ENCODE measurements around the gene NFKBIE. TPM values are rescaled to one million over a fixed set of nuclear protein-coding genes. Genes with fewer than 3 reads are reported as not detected.

NFKBIE gene
- total and polyA plus RNA-seq, 2 experiments from 2014 or later, result 14.6 to 25.9 TPM

DNA sequence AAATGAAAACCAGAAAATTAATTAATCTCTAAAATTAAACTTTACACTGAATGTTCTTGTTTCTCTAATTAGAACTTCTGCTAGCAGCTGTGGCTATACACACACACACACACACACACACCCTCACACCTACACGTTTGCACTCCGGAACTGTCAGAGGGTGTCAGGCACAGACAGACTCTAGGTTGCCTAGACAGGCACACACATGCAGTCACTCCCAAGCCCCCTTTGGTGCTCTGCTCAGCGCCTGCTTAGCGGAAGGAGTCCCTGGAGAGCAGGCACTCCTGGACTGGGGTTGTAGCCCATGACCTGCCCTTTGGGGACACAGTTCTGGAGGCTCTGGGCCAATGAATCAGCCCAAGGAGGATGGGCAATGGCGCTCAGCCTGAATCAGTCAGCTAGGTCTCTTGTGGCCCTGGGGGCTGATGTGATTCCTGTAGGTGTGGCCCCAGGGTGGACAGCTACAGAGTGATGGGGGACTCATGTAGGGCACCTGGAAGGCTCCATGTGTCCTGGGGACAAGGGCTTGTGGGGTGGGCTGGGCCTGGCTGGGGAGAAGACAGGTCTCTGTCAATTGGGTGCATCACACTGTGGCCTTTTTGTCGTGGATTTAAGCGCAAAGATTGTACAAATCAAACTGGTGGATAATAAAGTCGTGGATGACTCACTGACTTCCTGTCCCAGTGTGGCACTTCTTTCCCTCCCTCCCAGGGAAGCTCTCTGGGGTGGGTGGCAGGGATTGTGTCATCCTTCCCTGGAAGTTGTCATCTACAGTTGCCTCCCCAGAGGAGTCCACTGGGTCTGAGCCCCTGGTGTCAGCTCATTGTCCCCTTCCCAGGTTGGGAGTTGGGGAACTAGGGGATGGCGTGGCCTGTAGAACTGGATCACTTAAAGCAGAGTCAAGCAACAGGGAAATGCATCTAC lies 13.7 kb upstream of the NFKBIE start:
- TF ChIP-seq STAT1 (IDR thresholded peaks at IDR 0.05; ENCODE audit: unreplicated experiment) (no peak), JUNB (IDR thresholded peaks at IDR 0.05; ENCODE audit: unreplicated experiment) (no peak), REST (IDR thresholded peaks at IDR 0.05; ENCODE audit: unreplicated experiment) (no peak), CTCF (conservative IDR thresholded peaks at IDR 0.05; ENCODE audit: low read depth in 2 of 2) (no peak), EZH2 (IDR thresholded peaks at IDR 0.05; ENCODE audit: low read depth, unreplicated experiment) (no peak), EZH2phosphoT487 (IDR thresholded peaks at IDR 0.05; ENCODE audit: unreplicated experiment) (no peak), NANOG (IDR thresholded peaks at IDR 0.05; ENCODE audit: borderline replicate concordance) (no peak), CREB1 (CRISPR knock-in tag; IDR thresholded peaks at IDR 0.05; ENCODE audit: low read depth) (no peak), ZNF114 (CRISPR knock-in tag; IDR thresholded peaks at IDR 0.05) (no peak), POLR2AphosphoS5 (IDR thresholded peaks at IDR 0.05; ENCODE audit: low read depth) (no peak), ZNF331 (CRISPR knock-in tag; IDR thresholded peaks at IDR 0.05; ENCODE audit: low read depth) (no peak)
- TF ChIP-seq, protein P1, sequence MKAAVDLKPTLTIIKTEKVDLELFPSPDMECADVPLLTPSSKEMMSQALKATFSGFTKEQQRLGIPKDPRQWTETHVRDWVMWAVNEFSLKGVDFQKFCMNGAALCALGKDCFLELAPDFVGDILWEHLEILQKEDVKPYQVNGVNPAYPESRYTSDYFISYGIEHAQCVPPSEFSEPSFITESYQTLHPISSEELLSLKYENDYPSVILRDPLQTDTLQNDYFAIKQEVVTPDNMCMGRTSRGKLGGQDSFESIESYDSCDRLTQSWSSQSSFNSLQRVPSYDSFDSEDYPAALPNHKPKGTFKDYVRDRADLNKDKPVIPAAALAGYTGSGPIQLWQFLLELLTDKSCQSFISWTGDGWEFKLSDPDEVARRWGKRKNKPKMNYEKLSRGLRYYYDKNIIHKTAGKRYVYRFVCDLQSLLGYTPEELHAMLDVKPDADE (IDR thresholded peaks at IDR 0.05), result no peak
- TF ChIP-seq, protein P2, sequence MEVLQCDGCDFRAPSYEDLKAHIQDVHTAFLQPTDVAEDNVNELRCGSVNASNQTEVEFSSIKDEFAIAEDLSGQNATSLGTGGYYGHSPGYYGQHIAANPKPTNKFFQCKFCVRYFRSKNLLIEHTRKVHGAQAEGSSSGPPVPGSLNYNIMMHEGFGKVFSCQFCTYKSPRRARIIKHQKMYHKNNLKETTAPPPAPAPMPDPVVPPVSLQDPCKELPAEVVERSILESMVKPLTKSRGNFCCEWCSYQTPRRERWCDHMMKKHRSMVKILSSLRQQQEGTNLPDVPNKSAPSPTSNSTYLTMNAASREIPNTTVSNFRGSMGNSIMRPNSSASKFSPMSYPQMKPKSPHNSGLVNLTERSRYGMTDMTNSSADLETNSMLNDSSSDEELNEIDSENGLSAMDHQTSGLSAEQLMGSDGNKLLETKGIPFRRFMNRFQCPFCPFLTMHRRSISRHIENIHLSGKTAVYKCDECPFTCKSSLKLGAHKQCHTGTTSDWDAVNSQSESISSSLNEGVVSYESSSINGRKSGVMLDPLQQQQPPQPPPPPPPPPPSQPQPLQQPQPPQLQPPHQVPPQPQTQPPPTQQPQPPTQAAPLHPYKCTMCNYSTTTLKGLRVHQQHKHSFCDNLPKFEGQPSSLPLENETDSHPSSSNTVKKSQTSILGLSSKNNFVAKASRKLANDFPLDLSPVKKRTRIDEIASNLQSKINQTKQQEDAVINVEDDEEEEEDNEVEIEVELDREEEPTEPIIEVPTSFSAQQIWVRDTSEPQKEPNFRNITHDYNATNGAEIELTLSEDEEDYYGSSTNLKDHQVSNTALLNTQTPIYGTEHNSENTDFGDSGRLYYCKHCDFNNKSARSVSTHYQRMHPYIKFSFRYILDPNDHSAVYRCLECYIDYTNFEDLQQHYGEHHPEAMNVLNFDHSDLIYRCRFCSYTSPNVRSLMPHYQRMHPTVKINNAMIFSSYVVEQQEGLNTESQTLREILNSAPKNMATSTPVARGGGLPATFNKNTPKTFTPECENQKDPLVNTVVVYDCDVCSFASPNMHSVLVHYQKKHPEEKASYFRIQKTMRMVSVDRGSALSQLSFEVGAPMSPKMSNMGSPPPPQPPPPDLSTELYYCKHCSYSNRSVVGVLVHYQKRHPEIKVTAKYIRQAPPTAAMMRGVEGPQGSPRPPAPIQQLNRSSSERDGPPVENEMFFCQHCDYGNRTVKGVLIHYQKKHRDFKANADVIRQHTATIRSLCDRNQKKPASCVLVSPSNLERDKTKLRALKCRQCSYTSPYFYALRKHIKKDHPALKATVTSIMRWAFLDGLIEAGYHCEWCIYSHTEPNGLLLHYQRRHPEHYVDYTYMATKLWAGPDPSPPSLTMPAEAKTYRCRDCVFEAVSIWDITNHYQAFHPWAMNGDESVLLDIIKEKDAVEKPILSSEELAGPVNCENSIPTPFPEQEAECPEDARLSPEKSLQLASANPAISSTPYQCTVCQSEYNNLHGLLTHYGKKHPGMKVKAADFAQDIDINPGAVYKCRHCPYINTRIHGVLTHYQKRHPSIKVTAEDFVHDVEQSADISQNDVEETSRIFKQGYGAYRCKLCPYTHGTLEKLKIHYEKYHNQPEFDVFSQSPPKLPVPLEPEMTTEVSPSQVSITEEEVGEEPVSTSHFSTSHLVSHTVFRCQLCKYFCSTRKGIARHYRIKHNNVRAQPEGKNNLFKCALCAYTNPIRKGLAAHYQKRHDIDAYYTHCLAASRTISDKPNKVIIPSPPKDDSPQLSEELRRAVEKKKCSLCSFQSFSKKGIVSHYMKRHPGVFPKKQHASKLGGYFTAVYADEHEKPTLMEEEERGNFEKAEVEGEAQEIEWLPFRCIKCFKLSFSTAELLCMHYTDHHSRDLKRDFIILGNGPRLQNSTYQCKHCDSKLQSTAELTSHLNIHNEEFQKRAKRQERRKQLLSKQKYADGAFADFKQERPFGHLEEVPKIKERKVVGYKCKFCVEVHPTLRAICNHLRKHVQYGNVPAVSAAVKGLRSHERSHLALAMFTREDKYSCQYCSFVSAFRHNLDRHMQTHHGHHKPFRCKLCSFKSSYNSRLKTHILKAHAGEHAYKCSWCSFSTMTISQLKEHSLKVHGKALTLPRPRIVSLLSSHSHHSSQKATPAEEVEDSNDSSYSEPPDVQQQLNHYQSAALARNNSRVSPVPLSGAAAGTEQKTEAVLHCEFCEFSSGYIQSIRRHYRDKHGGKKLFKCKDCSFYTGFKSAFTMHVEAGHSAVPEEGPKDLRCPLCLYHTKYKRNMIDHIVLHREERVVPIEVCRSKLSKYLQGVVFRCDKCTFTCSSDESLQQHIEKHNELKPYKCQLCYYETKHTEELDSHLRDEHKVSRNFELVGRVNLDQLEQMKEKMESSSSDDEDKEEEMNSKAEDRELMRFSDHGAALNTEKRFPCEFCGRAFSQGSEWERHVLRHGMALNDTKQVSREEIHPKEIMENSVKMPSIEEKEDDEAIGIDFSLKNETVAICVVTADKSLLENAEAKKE (CRISPR knock-in tag; IDR thresholded peaks at IDR 0.05), result no peak
- Histone ChIP-seq H3K36me3 (ENCODE audit: insufficient read depth) (no peaks in the 10 kb centered on the region), H3K4me3 (no peak overlapping the region), H3K27me3 (ENCODE audit: insufficient read depth) (peaks cover 35% of the 10 kb centered on the region), H4K20me1 (replicated peaks; ENCODE audit: insufficient read depth) (no peaks in the 10 kb centered on the region), H3F3A (replicated peaks; ENCODE audit: low read depth) (0 out of 2 replicates have a peak, but pooled peaks cover 8% of the 10 kb centered on the region), H3K79me2 (replicated peaks; ENCODE audit: insufficient read depth) (no peaks in the 10 kb centered on the region), H3K4me2 (no peak overlapping the region), H3K9me2 (ENCODE audit: insufficient read depth) (no peaks in the 10 kb centered on the region), H2AFZ (no peak overlapping the region), H3K27ac (ENCODE audit: low read depth) (no peak overlapping the region), H3K4me1 (ENCODE audit: insufficient read depth) (no peaks in the 10 kb centered on the region)
- Mint-ChIP-seq H3K4me3 (no peak overlapping the region), H3K4me1 (peaks cover 6% of the 10 kb centered on the region), H3K27ac (no peak overlapping the region), H3K36me3 (ENCODE audit: low read depth) (no peaks in the 10 kb centered on the region), H3K27me3 (ENCODE audit: insufficient read depth, low read depth, poor library complexity) (peaks cover 34% of the 10 kb centered on the region), H3K9me3 (no peaks in the 10 kb centered on the region)
- no peak for DNase-seq (ENCODE audit: low spot score)
- ATAC-seq, result no peak

Measured in GM23338 (cell line).